LNCaP clone FGC (cell line): Measurements from ENCODE around the gene RUNX3.

Experiments used
- DNase-seq: peaks from one replicate; pipeline ENCODE4 v3.0.0-alpha.2; 2011; ENCODE audit warnings: low read depth
- H3K4me3 ChIP-seq: 2 replicates; pipeline ENCODE4 v1.5.1; 2011; ENCODE audit warnings: mild to moderate bottlenecking, low read depth, low read length, control low read depth
- TF ChIP-seq, protein P1 (sequence below): IDR thresholded peaks from 2 replicates; pipeline ENCODE4 v1.5.1; 2012; ENCODE audit warnings: mild to moderate bottlenecking; ENCODE audit not compliant: control insufficient read depth, insufficient read depth; ENCODE audit errors: extremely low read depth

RUNX3 gene

DNA sequence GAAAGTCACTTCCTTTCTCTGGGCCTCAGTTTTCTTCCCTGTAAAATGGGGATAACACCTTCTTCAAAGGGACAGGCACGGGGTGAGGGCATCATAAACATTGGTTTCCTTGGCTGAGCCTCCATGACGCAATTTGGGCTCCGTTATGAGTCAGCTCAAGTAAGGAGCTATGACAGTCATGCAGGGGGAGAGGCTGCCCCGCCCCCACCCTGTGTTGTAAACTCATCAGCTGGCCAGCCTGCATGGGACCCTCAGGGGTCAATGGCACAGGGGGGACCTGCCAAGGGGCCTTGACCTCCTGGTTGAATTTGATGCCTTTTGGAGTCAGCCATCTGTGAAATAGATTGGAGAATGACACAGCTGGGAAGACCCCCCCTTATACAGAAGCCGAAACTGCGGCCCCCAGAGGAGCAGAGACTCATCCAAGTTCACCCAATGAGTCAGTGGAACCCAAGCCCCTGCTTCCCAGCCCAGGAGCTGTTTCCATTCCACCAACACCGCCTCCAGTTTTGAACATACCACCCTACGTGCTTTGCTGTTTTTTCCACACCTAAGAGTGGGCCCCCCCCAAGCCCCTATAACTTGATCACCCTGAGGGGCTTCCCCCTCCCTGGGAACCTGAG is 36.8 kb upstream of the RUNX3 start:
- TF ChIP-seq, protein P1, sequence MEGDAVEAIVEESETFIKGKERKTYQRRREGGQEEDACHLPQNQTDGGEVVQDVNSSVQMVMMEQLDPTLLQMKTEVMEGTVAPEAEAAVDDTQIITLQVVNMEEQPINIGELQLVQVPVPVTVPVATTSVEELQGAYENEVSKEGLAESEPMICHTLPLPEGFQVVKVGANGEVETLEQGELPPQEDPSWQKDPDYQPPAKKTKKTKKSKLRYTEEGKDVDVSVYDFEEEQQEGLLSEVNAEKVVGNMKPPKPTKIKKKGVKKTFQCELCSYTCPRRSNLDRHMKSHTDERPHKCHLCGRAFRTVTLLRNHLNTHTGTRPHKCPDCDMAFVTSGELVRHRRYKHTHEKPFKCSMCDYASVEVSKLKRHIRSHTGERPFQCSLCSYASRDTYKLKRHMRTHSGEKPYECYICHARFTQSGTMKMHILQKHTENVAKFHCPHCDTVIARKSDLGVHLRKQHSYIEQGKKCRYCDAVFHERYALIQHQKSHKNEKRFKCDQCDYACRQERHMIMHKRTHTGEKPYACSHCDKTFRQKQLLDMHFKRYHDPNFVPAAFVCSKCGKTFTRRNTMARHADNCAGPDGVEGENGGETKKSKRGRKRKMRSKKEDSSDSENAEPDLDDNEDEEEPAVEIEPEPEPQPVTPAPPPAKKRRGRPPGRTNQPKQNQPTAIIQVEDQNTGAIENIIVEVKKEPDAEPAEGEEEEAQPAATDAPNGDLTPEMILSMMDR, result no peak
- H3K4me3 ChIP-seq, result no peak overlapping the region
- no peak for DNase-seq

- no peak for DNase-seq
- TF ChIP-seq, protein P1, result no peak
- no peak overlapping the region for H3K4me3 ChIP-seq
Observed at GRCh38 chr1:24966121-24966723, 36.1 kb upstream of the RUNX3 start.

- H3K4me3 ChIP-seq, result no peak overlapping the region
- no peak for DNase-seq
- TF ChIP-seq, protein P1, result no peak
Observed at GRCh38 chr1:24965571-24965930, 35.5 kb upstream of the RUNX3 start.

GRCh38 chr1:24964811-24965570 is 34.9 kb upstream of the RUNX3 start:
- H3K4me3 ChIP-seq, result no peak overlapping the region
- no peak for DNase-seq
- TF ChIP-seq, protein P1, result no peak

GRCh38 chr1:24963943-24964693 is 34.0 kb upstream of the RUNX3 start:
- TF ChIP-seq, protein P1, result no peak
- DNase-seq, result no peak
- no peak overlapping the region for H3K4me3 ChIP-seq

DNA sequence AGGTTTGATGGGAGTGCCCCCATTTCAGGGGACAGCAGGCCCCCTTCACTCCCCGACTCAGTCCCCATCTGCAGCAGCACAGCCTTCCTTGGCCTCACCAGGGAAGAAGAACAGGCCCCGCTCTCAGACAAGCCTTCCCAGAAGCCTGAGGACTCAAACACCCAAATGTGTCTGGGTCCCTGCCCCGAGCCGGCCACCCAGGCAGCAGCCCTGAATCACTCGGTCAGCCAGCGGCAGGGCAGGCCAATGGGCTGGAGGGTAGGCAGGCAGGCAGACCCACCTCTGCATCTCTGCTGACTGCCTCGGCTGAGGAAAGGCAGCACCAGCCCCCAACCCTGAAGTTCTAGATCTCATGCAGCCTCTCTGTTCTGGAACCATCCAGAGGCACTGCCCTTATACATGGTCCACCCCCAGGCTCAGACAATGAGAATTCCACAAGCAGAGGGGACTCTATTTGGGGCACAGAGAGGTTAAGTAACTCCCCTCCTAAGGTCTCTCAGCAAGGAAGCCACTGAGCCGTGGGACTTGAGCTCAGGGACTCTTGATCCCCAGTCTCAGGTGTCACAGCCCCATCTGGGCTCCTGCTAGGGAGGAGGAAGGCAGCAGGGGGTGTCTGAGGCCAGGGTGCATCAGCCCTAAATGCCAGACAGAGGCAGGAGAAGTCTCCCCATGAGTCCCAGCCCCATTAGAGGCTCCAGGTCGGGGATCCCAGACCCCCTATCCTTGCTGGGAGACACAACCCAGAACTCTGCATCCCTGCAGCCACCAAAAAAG is 33.2 kb upstream of the RUNX3 start:
- H3K4me3 ChIP-seq, result no peak overlapping the region
- no peak for DNase-seq
- TF ChIP-seq, protein P1, result no peak
